OCI-LY3 (cell line): Measurements from ENCODE around the gene NCAM2.

Experiments used
- H2AFZ ChIP-seq: fragments of 200-600, 300-600 bp; shearing (Covaris generic); 2 replicates; pipeline ENCODE4 v1.6.0; 2014; ENCODE audit warnings: antibody characterized with exemption, low read depth, low read length
- H3K27ac ChIP-seq: fragments of 200-600, 300-600 bp; sonication (generic); 2 replicates; pipeline ENCODE4 v1.5.1; 2014; ENCODE audit warnings: mild to moderate bottlenecking, low read length, moderate library complexity, mixed read lengths
- H3K27me3 ChIP-seq: fragments of 200-600, 300-600 bp; sonication (generic); 2 replicates; pipeline ENCODE4 v1.6.1; 2014; ENCODE audit warnings: low read depth, low read length, mixed read lengths
- H3K36me3 ChIP-seq: fragments of 200-600, 300-600 bp; sonication (generic); replicated peaks from 2 replicates; pipeline ENCODE3; 2014; ENCODE audit warnings: low read depth, low read length, mixed read lengths
- H3K4me1 ChIP-seq: fragments of 300-600, 200-600 bp; sonication (generic); 2 replicates; pipeline ENCODE4 v1.6.1; 2014; ENCODE audit warnings: low read length, mixed read lengths
- H3K4me2 ChIP-seq: fragments of 200-600, 300-600 bp; sonication (generic); 2 replicates; pipeline ENCODE4 v1.6.1; 2014; ENCODE audit warnings: low read length, mixed read lengths
- H3K4me3 ChIP-seq: fragments of 300-600, 200-600 bp; sonication (generic); 2 replicates; pipeline ENCODE4 v1.5.1; 2014; ENCODE audit warnings: antibody characterized with exemption, mild to moderate bottlenecking, low read length, moderate library complexity
- H3K79me2 ChIP-seq: fragments of 300-600, 200-600 bp; shearing (Covaris generic); 2 replicates; pipeline ENCODE4 v1.6.1; 2014; ENCODE audit warnings: mild to moderate bottlenecking, low read length, mixed read lengths
- H3K9ac ChIP-seq: fragments of 300-600, 200-600 bp; shearing (Covaris generic); 2 replicates; pipeline ENCODE4 v1.6.0; 2014; ENCODE audit warnings: mild to moderate bottlenecking, low read length, moderate library complexity
- H3K9me3 ChIP-seq: fragments of 200-600, 300-600 bp; shearing (Covaris generic); 2 replicates; pipeline ENCODE4 v1.6.1; 2014; ENCODE audit warnings: low read length, mixed read lengths; ENCODE audit not compliant: insufficient read depth
- H4K20me1 ChIP-seq: fragments of 200-600, 300-600 bp; sonication (generic); 2 replicates; pipeline ENCODE4 v1.6.1; 2016; ENCODE audit warnings: low read length, mixed read lengths; ENCODE audit not compliant: insufficient read depth
- EZH2phosphoT487 ChIP-seq: fragments of 200-600 bp; shearing (Covaris generic); IDR thresholded peaks from 2 replicates; pipeline ENCODE4 v1.6.1; 2018; ENCODE audit warnings: antibody characterized with exemption, mixed run types, low read depth
- TF ChIP-seq, protein P1 (sequence below): fragments of 200-600, 300-600 bp; sonication (generic); IDR thresholded peaks from 2 replicates; pipeline ENCODE4 v1.5.1; 2014; ENCODE audit warnings: antibody characterized with exemption, low read length, low read depth

The NCAM2 gene

GRCh38 chr21:21019681-21020080 lies 21.5 kb downstream of the NCAM2 start:
- Histone ChIP-seq H3K36me3 (no peaks in the 10 kb centered on the region), H3K27me3 (no peaks in the 10 kb centered on the region), H3K4me3 (no peak overlapping the region), H3K9ac (no peak overlapping the region), H4K20me1 (no peaks in the 10 kb centered on the region), H3K9me3 (no peaks in the 10 kb centered on the region), H2AFZ (no peak overlapping the region), H3K4me2 (no peak overlapping the region), H3K79me2 (no peaks in the 10 kb centered on the region), H3K27ac (no peak overlapping the region), H3K4me1 (peaks cover 8% of the 10 kb centered on the region)
- no peak for TF ChIP-seq EZH2phosphoT487
- TF ChIP-seq, protein P1, sequence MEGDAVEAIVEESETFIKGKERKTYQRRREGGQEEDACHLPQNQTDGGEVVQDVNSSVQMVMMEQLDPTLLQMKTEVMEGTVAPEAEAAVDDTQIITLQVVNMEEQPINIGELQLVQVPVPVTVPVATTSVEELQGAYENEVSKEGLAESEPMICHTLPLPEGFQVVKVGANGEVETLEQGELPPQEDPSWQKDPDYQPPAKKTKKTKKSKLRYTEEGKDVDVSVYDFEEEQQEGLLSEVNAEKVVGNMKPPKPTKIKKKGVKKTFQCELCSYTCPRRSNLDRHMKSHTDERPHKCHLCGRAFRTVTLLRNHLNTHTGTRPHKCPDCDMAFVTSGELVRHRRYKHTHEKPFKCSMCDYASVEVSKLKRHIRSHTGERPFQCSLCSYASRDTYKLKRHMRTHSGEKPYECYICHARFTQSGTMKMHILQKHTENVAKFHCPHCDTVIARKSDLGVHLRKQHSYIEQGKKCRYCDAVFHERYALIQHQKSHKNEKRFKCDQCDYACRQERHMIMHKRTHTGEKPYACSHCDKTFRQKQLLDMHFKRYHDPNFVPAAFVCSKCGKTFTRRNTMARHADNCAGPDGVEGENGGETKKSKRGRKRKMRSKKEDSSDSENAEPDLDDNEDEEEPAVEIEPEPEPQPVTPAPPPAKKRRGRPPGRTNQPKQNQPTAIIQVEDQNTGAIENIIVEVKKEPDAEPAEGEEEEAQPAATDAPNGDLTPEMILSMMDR, result no peak

GRCh38 chr21:21025742-21026141 lies 27.5 kb downstream of the NCAM2 start:
- TF ChIP-seq EZH2phosphoT487, result no peak
- TF ChIP-seq, protein P1, result no peak
- Histone ChIP-seq H4K20me1 (no peaks in the 10 kb centered on the region), H3K27me3 (no peaks in the 10 kb centered on the region), H3K4me2 (no peak overlapping the region), H3K27ac (no peak overlapping the region), H3K4me1 (peaks cover 8% of the 10 kb centered on the region), H3K9ac (no peak overlapping the region), H3K79me2 (no peaks in the 10 kb centered on the region), H2AFZ (no peak overlapping the region), H3K36me3 (no peaks in the 10 kb centered on the region), H3K4me3 (no peak overlapping the region), H3K9me3 (no peaks in the 10 kb centered on the region)

- H3K27ac ChIP-seq, result no peak overlapping the region
- no peak overlapping the region for H2AFZ ChIP-seq
- no peaks in the 10 kb centered on the region for H3K36me3 ChIP-seq
- no peaks in the 10 kb centered on the region for H3K79me2 ChIP-seq
- no peaks in the 10 kb centered on the region for H3K27me3 ChIP-seq
- no peak overlapping the region for H3K4me2 ChIP-seq
- no peaks in the 10 kb centered on the region for H4K20me1 ChIP-seq
- peaks cover 8% of the 10 kb centered on the region for H3K4me1 ChIP-seq
- no peak for TF ChIP-seq EZH2phosphoT487
- TF ChIP-seq, protein P1, result no peak
- H3K9ac ChIP-seq, result no peak overlapping the region
- no peak overlapping the region for H3K4me3 ChIP-seq
- no peaks in the 10 kb centered on the region for H3K9me3 ChIP-seq
Observed at GRCh38 chr21:21028275-21028820, 30.1 kb downstream of the NCAM2 start.

GRCh38 chr21:21029164-21029563 lies 31.0 kb downstream of the NCAM2 start:
- no peak overlapping the region for H3K9ac ChIP-seq
- TF ChIP-seq EZH2phosphoT487, result no peak
- TF ChIP-seq, protein P1, result no peak
- H3K4me3 ChIP-seq, result no peak overlapping the region
- H3K36me3 ChIP-seq, result no peaks in the 10 kb centered on the region
- no peak overlapping the region for H3K27ac ChIP-seq
- H4K20me1 ChIP-seq, result no peaks in the 10 kb centered on the region
- no peaks in the 10 kb centered on the region for H3K27me3 ChIP-seq
- H3K79me2 ChIP-seq, result no peaks in the 10 kb centered on the region
- H3K4me1 ChIP-seq, result peaks cover 6% of the 10 kb centered on the region
- no peak overlapping the region for H3K4me2 ChIP-seq
- H2AFZ ChIP-seq, result no peak overlapping the region
- no peaks in the 10 kb centered on the region for H3K9me3 ChIP-seq
